B cell (primary cell): ENCODE data around the gene SLC18A2. TPM values are rescaled to one million over a fixed set of nuclear protein-coding genes. Genes with fewer than 3 reads are reported as not detected.

Source experiments
- ATAC-seq: fragments of 200-7000 bp; cut with Tn5 transposase; one replicate; pipeline ENCODE4 v1.10.0; 2021; ENCODE audit warnings: low read depth, mild to moderate bottlenecking, moderate number of reproducible peaks, moderate library complexity
- CTCF ChIA-PET: fragments of 350-600 bp; sonication (Branson Sonifier 250); formaldehyde crosslinking; loops from one replicate; lab custom pipeline; 2021; ENCODE audit warnings: antibody characterized with exemption, inconsistent platforms; lab: Charles Lee
- POLR2A ChIA-PET: fragments of 350-600 bp; sonication (Branson Sonifier 250); formaldehyde crosslinking; loops from one replicate; lab custom pipeline; 2021; ENCODE audit warnings: antibody characterized with exemption; lab: Charles Lee
- DNase-seq: peaks from one replicate; pipeline ENCODE4 v3.0.0; 2013
- H2AFZ ChIP-seq: 2 replicates; pipeline ENCODE4 v1.6.1; 2012; ENCODE audit warnings: mild to moderate bottlenecking, low read depth, low read length; ENCODE audit not compliant: insufficient read depth, poor library complexity, severe bottlenecking
- H3K27ac ChIP-seq, 2 donors: 1 replicate in 1 of 2; 2 replicates in 1 of 2; pipeline ENCODE4 v1.5.1; 2012 to 2013; ENCODE audit warnings: low read length in 2 of 2, mild to moderate bottlenecking in 2 of 2, moderate library complexity in 1 of 2
- H3K27me3 ChIP-seq, 4 experiments: fragments of 200-600 bp in 1 of 4; sonication (generic) in 1 of 4; replicated peaks in 1 of 4; 1 replicate in 2 of 4; 2 replicates in 2 of 4; pipeline versions ENCODE4 v1.6.1 to v1.7.0; 2013 to 2016; ENCODE audit warnings: low read length in 3 of 4, mild to moderate bottlenecking in 2 of 4, mixed read lengths in 1 of 4, moderate library complexity in 1 of 4; ENCODE audit not compliant: insufficient read depth in 4 of 4, control insufficient read depth in 3 of 4; ENCODE audit errors: control extremely low read depth in 1 of 4
- H3K36me3 ChIP-seq, 2 experiments: replicated peaks in 1 of 2; 1 replicate in 1 of 2; 2 replicates in 1 of 2; pipeline versions ENCODE4 v1.6.1 to v1.7.1; 2013; ENCODE audit warnings: low read length in 1 of 2; ENCODE audit not compliant: insufficient read depth in 2 of 2, control insufficient read depth in 1 of 2; ENCODE audit errors: control extremely low read depth in 1 of 2, extremely low read depth in 1 of 2
- H3K4me1 ChIP-seq, 2 donors: fragments of 200-600 bp in 1 of 2; sonication (generic) in 1 of 2; 1 replicate in 1 of 2; 2 replicates in 1 of 2; pipeline versions ENCODE4 v1.5.1 to v1.6.1; 2013 to 2017; ENCODE audit warnings: low read length in 2 of 2; ENCODE audit not compliant: control insufficient read depth in 2 of 2, insufficient read depth in 2 of 2
- H3K4me2 ChIP-seq: replicated peaks from 2 replicates; pipeline ENCODE3; 2012; ENCODE audit warnings: mild to moderate bottlenecking, low read depth, low read length; ENCODE audit not compliant: poor library complexity, severe bottlenecking
- H3K4me3 ChIP-seq, 5 experiments: fragments of 200-600 bp in 1 of 5; sonication (generic) in 1 of 5; 1 replicate in 3 of 5; 2 replicates in 2 of 5; pipeline versions ENCODE4 v1.5.1 to v1.7.0; 2011 to 2016; ENCODE audit warnings: low read length in 4 of 5, mild to moderate bottlenecking in 4 of 5, low read depth in 2 of 5, control low read depth in 1 of 5, moderate library complexity in 1 of 5; ENCODE audit not compliant: insufficient read depth in 1 of 5; ENCODE audit errors: control extremely low read depth in 1 of 5, extremely low read depth in 1 of 5
- H3K79me2 ChIP-seq: fragments of 200-600 bp; sonication (generic); one replicate; pipeline ENCODE4 v1.6.0; 2016; ENCODE audit warnings: low read length; ENCODE audit not compliant: control insufficient read depth, insufficient read depth
- H3K9ac ChIP-seq: fragments of 200-600 bp; sonication (generic); 2 replicates; pipeline ENCODE4 v1.6.1; 2017; ENCODE audit warnings: mild to moderate bottlenecking, low read length, moderate library complexity
- H3K9me3 ChIP-seq, 3 donors: one replicate each; pipeline versions ENCODE4 v1.6.1 to v1.7.1; 2013; ENCODE audit warnings: low read length in 2 of 3; ENCODE audit not compliant: control insufficient read depth in 2 of 3, insufficient read depth in 1 of 3; ENCODE audit errors: control extremely low read depth in 1 of 3
- H4K20me1 ChIP-seq: 2 replicates; pipeline ENCODE4 v1.6.0; 2012; ENCODE audit warnings: mild to moderate bottlenecking, low read length; ENCODE audit not compliant: insufficient read depth, control insufficient read depth, poor library complexity, severe bottlenecking
- H3K27ac Mint-ChIP-seq: one replicate; pipeline ENCODE4 v1.8.0; 2021; ENCODE audit warnings: mixed read lengths
- H3K27me3 Mint-ChIP-seq: one replicate; pipeline ENCODE4 v1.8.0; 2021; ENCODE audit warnings: mixed read lengths
- H3K4me1 Mint-ChIP-seq: one replicate; pipeline ENCODE4 v1.8.0; 2021; ENCODE audit warnings: mixed read lengths
- H3K4me3 Mint-ChIP-seq: one replicate; pipeline ENCODE4 v1.8.0; 2021; ENCODE audit warnings: mixed read lengths
- H3K9me3 Mint-ChIP-seq: one replicate; pipeline ENCODE4 v1.8.0; 2022; ENCODE audit warnings: mixed read lengths; ENCODE audit not compliant: insufficient read depth
- EZH2 ChIP-seq: IDR thresholded peaks from 2 replicates; pipeline ENCODE4 v1.6.1; 2012; ENCODE audit warnings: borderline replicate concordance, low read depth, mild to moderate bottlenecking, moderate library complexity, low read length; ENCODE audit not compliant: insufficient read depth, poor library complexity, severe bottlenecking
- WGBS: methylation state at CpG from one replicate; pipeline ENCODE4 v1.1.5; 2013; ENCODE audit warnings: missing lambda C conversion rate; ENCODE audit not compliant: insufficient coverage; 5-methylcytosine and 5-hydroxymethylcytosine counted together
- intact Hi-C: fragments of 100-400 bp; cut with micrococcal nuclease; formaldehyde crosslinking; loops from one replicate; pipeline ENCODE4 v1.10.0; 2022
- polyA plus RNA-seq: library from polyadenylated mRNA; depleted of rRNA; stranded (reverse); fragments of >200 nt; gene quantifications from 2 replicates; pipeline ENCODE4 v1.2.3, GENCODE V29; 2012
- total RNA-seq, 2 donors: library from RNA; stranded (reverse); fragments of 120-200 nt in 1 of 2; gene quantifications; 1 replicate in 1 of 2; 2 replicates in 1 of 2; pipeline versions ENCODE4 v1.2.3 to v1.2.4, GENCODE V29; 2013 to 2022
- TF ChIP-seq, protein P1 (sequence below): fragments of 200-600 bp; IDR thresholded peaks from one replicate; pipeline ENCODE4 v1.8.0; 2022; ENCODE audit warnings: antibody characterized with exemption, mild to moderate bottlenecking

The SLC18A2 gene
- total and polyA plus RNA-seq, 2 donors (not counting 1 experiment from before 2014, with no cell fraction given), result not detected

GRCh38 chr10:117223693-117224430, 17.1 kb upstream of the SLC18A2 start:
- no peak overlapping the region for H3K9ac ChIP-seq
- intact Hi-C loops, result no loop called here
- no peak for ATAC-seq
- no peaks in the 10 kb centered on the region for H3K9me3 ChIP-seq
- DNase-seq, result no peak
- no peak overlapping the region for H3K4me3 Mint-ChIP-seq
- no peaks in the 10 kb centered on the region for H3K4me1 ChIP-seq
- no peaks in the 10 kb centered on the region for H3K79me2 ChIP-seq
- H3K27me3 Mint-ChIP-seq, result peaks cover 20% of the 10 kb centered on the region
- H3K27ac Mint-ChIP-seq, result no peak overlapping the region
- POLR2A ChIA-PET, result no interaction called here
- H3K27me3 ChIP-seq, result peaks cover 0 to 3% (median 0%) of the 10 kb centered on the region in 4 experiments
- no peaks in the 10 kb centered on the region for H3K36me3 ChIP-seq
- H3K4me2 ChIP-seq, result no peak overlapping the region
- no peaks in the 10 kb centered on the region for H3K9me3 Mint-ChIP-seq
- CTCF ChIA-PET, result interaction anchor here (3.3 kb wide), 1 partner anchor 7 kb away, joined by 22 read pairs; no protein-coding TSS in a partner anchor
- H3K4me3 ChIP-seq, result no peak overlapping the region
- H2AFZ ChIP-seq, result no peak overlapping the region
- no peaks in the 10 kb centered on the region for H3K4me1 Mint-ChIP-seq
- no peaks in the 10 kb centered on the region for H4K20me1 ChIP-seq
- 82% methylated on average over 7 of the region's 7 CpGs for WGBS
- TF ChIP-seq, protein P1, sequence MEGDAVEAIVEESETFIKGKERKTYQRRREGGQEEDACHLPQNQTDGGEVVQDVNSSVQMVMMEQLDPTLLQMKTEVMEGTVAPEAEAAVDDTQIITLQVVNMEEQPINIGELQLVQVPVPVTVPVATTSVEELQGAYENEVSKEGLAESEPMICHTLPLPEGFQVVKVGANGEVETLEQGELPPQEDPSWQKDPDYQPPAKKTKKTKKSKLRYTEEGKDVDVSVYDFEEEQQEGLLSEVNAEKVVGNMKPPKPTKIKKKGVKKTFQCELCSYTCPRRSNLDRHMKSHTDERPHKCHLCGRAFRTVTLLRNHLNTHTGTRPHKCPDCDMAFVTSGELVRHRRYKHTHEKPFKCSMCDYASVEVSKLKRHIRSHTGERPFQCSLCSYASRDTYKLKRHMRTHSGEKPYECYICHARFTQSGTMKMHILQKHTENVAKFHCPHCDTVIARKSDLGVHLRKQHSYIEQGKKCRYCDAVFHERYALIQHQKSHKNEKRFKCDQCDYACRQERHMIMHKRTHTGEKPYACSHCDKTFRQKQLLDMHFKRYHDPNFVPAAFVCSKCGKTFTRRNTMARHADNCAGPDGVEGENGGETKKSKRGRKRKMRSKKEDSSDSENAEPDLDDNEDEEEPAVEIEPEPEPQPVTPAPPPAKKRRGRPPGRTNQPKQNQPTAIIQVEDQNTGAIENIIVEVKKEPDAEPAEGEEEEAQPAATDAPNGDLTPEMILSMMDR, result no peak
- no peak for TF ChIP-seq EZH2
- H3K27ac ChIP-seq, result no peak overlapping the region

- CTCF ChIA-PET, result interaction anchor here (0.7 to 3.3 kb wide), 2 partner anchors 8 to 17 kb away, joined by 3 to 22 read pairs; no protein-coding TSS in a partner anchor
- Histone ChIP-seq H3K27ac (no peak overlapping the region), H3K4me2 (no peak overlapping the region), H3K36me3 (no peaks in the 10 kb centered on the region), H3K4me1 (no peaks in the 10 kb centered on the region), H3K4me3 (no peak overlapping the region), H3K9me3 (no peaks in the 10 kb centered on the region), H4K20me1 (no peaks in the 10 kb centered on the region), H3K27me3 (peaks cover 0 to 6% (median 0%) of the 10 kb centered on the region in 4 experiments), H2AFZ (no peak overlapping the region), H3K9ac (no peak overlapping the region), H3K79me2 (no peaks in the 10 kb centered on the region)
- H3K27me3 Mint-ChIP-seq, result peaks cover 27% of the 10 kb centered on the region
- no peak overlapping the region for H3K27ac Mint-ChIP-seq
- POLR2A ChIA-PET, result no interaction called here
- ATAC-seq, result no peak
- H3K9me3 Mint-ChIP-seq, result no peaks in the 10 kb centered on the region
- TF ChIP-seq EZH2, result no peak
- TF ChIP-seq, protein P1, result no peak
- intact Hi-C loops, result no loop called here
- no peaks in the 10 kb centered on the region for H3K4me1 Mint-ChIP-seq
- no peak overlapping the region for H3K4me3 Mint-ChIP-seq
- 93% methylated on average over 3 of the region's 3 CpGs for WGBS
- no peak for DNase-seq
Observed at GRCh38 chr10:117224881-117225280, 16.0 kb upstream of the SLC18A2 start.
